A549 (cell line): ENCODE measurements around the gene CPB2. TPM values are rescaled to one million over a fixed set of nuclear protein-coding genes. Genes with fewer than 3 reads are reported as not detected.

Experiments used
- ATAC-seq, 2 experiments: fragments of 200-7000 bp in 1 of 2; fragments of >200 bp in 1 of 2; cut with Nextera tagmentation in 1 of 2; cut with Tn5 transposase in 1 of 2; 3 replicates each; pipeline versions ENCODE4 v1.8.0 to v1.9.1; 2018 to 2020; ENCODE audit warnings: mild to moderate bottlenecking in 1 of 2, moderate library complexity in 1 of 2
- CTCF ChIA-PET: fragments of 300-600 bp; sonication (Branson Sonifier 250); formaldehyde crosslinking; extraction: SDS; loops from one replicate; lab custom pipeline; 2021; ENCODE audit warnings: antibody characterized with exemption, inconsistent platforms; lab: Yijun Ruan, JAX
- POLR2A ChIA-PET: fragments of 350-600 bp; formaldehyde crosslinking; extraction: SDS; loops from one replicate; lab custom pipeline; 2021; ENCODE audit warnings: antibody characterized with exemption, inconsistent platforms; lab: Yijun Ruan, JAX
- DNase-seq, 2 experiments: peaks; one replicate each; pipeline versions ENCODE4 v3.0.0 to v3.0.0-alpha.2; 2011 to 2016; ENCODE audit warnings: low read depth in 1 of 2, low spot score in 1 of 2
- FAIRE-seq: peaks from 2 replicates; lab custom pipeline; 2011; peaks lifted over from hg19 to GRCh38; lab: Jason Lieb, UNC
- H3K27ac ChIP-seq, 2 experiments: fragments of >200 bp; sonication (Bioruptor Twin); formaldehyde crosslinking; 3 replicates each; pipeline ENCODE4 v1.5.1; 2016 to 2017
- H3K4me1 ChIP-seq: fragments of >200 bp; sonication (Bioruptor Twin); formaldehyde crosslinking; 3 replicates; pipeline ENCODE4 v1.6.1; 2016
- H3K4me2 ChIP-seq: fragments of >200 bp; sonication (Bioruptor Twin); formaldehyde crosslinking; 3 replicates; pipeline ENCODE4 v1.6.1; 2016
- H3K4me3 ChIP-seq: fragments of >200 bp; sonication (Bioruptor Twin); formaldehyde crosslinking; 3 replicates; pipeline ENCODE4 v1.5.1; 2016
- H3K9me3 ChIP-seq: fragments of >200 bp; sonication (Bioruptor Twin); formaldehyde crosslinking; 3 replicates; pipeline ENCODE4 v1.6.1; 2016
- CEBPB ChIP-seq, 2 experiments: fragments of >200 bp in 1 of 2; sonication (Bioruptor Twin) in 1 of 2; formaldehyde crosslinking in 1 of 2; IDR thresholded peaks; 2 replicates each; pipeline ENCODE4 v1.6.1; 2012 to 2016
- EHF ChIP-seq: fragments of 250-450 bp; sonication (Bioruptor Pico); IDR thresholded peaks from 2 replicates; pipeline ENCODE4 v1.5.0; 2020; ENCODE audit warnings: mild to moderate bottlenecking
- EHMT2 ChIP-seq: fragments of 200-600 bp; sonication (generic); IDR thresholded peaks from 2 replicates; pipeline ENCODE4 v1.6.1; 2016; ENCODE audit warnings: antibody characterized with exemption, low read depth, mild to moderate bottlenecking, moderate library complexity
- FOSB ChIP-seq: fragments of 250-450 bp; sonication (Bioruptor Pico); IDR thresholded peaks from 2 replicates; pipeline ENCODE4 v1.5.0; 2020; ENCODE audit warnings: mild to moderate bottlenecking, moderate library complexity
- GATA3 ChIP-seq: IDR thresholded peaks from 2 replicates; pipeline ENCODE4 v1.6.1; 2012; ENCODE audit warnings: borderline replicate concordance
- JUNB ChIP-seq: fragments of >200 bp; sonication (Bioruptor Twin); formaldehyde crosslinking; IDR thresholded peaks from 2 replicates; pipeline ENCODE4 v1.6.1; 2016
- KDM5A ChIP-seq: fragments of 200-600 bp; sonication (generic); IDR thresholded peaks from 2 replicates; pipeline ENCODE4 v1.6.1; 2016; ENCODE audit warnings: antibody characterized with exemption, mild to moderate bottlenecking
- MAZ ChIP-seq: fragments of 150-350 bp; IDR thresholded peaks from 2 replicates; pipeline ENCODE4 v1.6.1; 2014; ENCODE audit warnings: antibody characterized with exemption, low read depth, low read length, borderline replicate concordance
- NFE2L2 ChIP-seq: fragments of 150-350 bp; conservative IDR thresholded peaks from 2 replicates; pipeline ENCODE4 v1.6.1; 2014; ENCODE audit warnings: low read length
- SREBF2 ChIP-seq: fragments of 450-650 bp; IDR thresholded peaks from 2 replicates; pipeline ENCODE4 v1.6.1; 2014; ENCODE audit warnings: mild to moderate bottlenecking, moderate library complexity
- TFCP2L1 ChIP-seq: fragments of 250-450 bp; sonication (Bioruptor Pico); IDR thresholded peaks from 2 replicates; pipeline ENCODE4 v1.5.0; 2021; ENCODE audit warnings: mild to moderate bottlenecking
- ZC3H11A ChIP-seq: fragments of 450-650 bp; IDR thresholded peaks from 2 replicates; pipeline ENCODE4 v1.6.1; 2014; ENCODE audit warnings: antibody characterized with exemption, mild to moderate bottlenecking
- ZSCAN20 ChIP-seq: fragments of 250-450 bp; sonication (Bioruptor Pico); IDR thresholded peaks from 2 replicates; pipeline ENCODE4 v1.8.0; 2022; ENCODE audit warnings: mild to moderate bottlenecking, moderate library complexity
- WGBS: methylation state at CpG from one replicate; pipeline ENCODE4 v1.1.6; 2017; ENCODE audit errors: missing lambda C conversion rate; 5-methylcytosine and 5-hydroxymethylcytosine counted together
- polyA plus RNA-seq, 4 experiments: library from polyadenylated mRNA; depleted of rRNA in 3 of 4; stranded (reverse); fragments of >200 nt; fragmentation: RNase III in 1 of 4; extraction: RNeasy Plus Mini Kit Qiagen cat#74134 plus additional on column Dnase treatment in 1 of 4; gene quantifications; 2 replicates in 3 of 4; 3 replicates in 1 of 4; pipeline ENCODE4 v1.2.3, GENCODE V29; 2011 to 2017
- TF ChIP-seq, protein P1 (sequence below): fragments of 200-600 bp; sonication (generic); IDR thresholded peaks from 2 replicates; pipeline ENCODE4 v1.6.1; 2016; ENCODE audit warnings: antibody characterized with exemption, mild to moderate bottlenecking, moderate library complexity
- TF ChIP-seq, protein P2 (sequence below): fragments of >200 bp; sonication (Bioruptor Twin); formaldehyde crosslinking; IDR thresholded peaks from 2 replicates; pipeline ENCODE4 v1.6.1; 2016
- TF ChIP-seq, protein P3 (sequence below): fragments of 450-650 bp; IDR thresholded peaks from 2 replicates; pipeline ENCODE4 v1.6.1; 2014; ENCODE audit warnings: antibody characterized with exemption
- TF ChIP-seq, protein P4 (sequence below): fragments of 250-450 bp; sonication (Bioruptor Pico); IDR thresholded peaks from 2 replicates; pipeline ENCODE4 v1.5.0; 2020; ENCODE audit warnings: low read depth, mild to moderate bottlenecking, moderate library complexity

Gene CPB2
- polyA plus RNA-seq, 2 of the 4 experiments (the other 2 are of a cell fraction), result 0.05 to 0.48 TPM

DNA sequence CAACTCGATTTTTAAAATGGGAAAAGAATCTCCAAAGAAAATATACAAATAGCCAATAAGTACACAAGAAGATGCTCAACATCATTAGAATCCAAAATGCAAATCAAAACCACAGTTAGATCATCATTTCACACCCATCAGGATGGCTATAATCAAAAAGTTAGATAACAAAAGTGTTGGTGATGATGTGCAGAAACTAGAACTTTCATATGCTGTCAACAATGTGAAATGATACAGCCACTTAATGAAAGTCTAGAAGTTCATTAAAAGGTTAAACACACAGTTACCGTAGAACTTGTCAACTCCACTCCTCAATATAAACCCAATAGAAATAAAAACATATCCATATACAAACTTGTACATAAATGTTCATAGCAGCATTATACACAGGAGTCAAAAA, 64.1 kb downstream of the CPB2 start:
- POLR2A ChIA-PET, result no interaction called here
- H3K9me3 ChIP-seq, result no peaks in the 10 kb centered on the region
- H3K4me3 ChIP-seq, result no peak overlapping the region
- no peak for FAIRE-seq
- WGBS, result 57% methylated on average over 2 of the region's 2 CpGs
- CTCF ChIA-PET, result no interaction called here
- no peak for DNase-seq
- no peaks in the 10 kb centered on the region for H3K4me1 ChIP-seq
- H3K27ac ChIP-seq, result no peak overlapping the region
- TF ChIP-seq, protein P1, sequence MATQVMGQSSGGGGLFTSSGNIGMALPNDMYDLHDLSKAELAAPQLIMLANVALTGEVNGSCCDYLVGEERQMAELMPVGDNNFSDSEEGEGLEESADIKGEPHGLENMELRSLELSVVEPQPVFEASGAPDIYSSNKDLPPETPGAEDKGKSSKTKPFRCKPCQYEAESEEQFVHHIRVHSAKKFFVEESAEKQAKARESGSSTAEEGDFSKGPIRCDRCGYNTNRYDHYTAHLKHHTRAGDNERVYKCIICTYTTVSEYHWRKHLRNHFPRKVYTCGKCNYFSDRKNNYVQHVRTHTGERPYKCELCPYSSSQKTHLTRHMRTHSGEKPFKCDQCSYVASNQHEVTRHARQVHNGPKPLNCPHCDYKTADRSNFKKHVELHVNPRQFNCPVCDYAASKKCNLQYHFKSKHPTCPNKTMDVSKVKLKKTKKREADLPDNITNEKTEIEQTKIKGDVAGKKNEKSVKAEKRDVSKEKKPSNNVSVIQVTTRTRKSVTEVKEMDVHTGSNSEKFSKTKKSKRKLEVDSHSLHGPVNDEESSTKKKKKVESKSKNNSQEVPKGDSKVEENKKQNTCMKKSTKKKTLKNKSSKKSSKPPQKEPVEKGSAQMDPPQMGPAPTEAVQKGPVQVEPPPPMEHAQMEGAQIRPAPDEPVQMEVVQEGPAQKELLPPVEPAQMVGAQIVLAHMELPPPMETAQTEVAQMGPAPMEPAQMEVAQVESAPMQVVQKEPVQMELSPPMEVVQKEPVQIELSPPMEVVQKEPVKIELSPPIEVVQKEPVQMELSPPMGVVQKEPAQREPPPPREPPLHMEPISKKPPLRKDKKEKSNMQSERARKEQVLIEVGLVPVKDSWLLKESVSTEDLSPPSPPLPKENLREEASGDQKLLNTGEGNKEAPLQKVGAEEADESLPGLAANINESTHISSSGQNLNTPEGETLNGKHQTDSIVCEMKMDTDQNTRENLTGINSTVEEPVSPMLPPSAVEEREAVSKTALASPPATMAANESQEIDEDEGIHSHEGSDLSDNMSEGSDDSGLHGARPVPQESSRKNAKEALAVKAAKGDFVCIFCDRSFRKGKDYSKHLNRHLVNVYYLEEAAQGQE, result no peak
- TF ChIP-seq NFE2L2 (no peak), ZC3H11A (no peak), CEBPB (IDR thresholded peaks at IDR 0.05) (no peak), JUNB (no peak), MAZ (no peak), EHMT2 (no peak), SREBF2 (no peak)
- ATAC-seq, result no peak
- H3K4me2 ChIP-seq, result no peak overlapping the region

DNA sequence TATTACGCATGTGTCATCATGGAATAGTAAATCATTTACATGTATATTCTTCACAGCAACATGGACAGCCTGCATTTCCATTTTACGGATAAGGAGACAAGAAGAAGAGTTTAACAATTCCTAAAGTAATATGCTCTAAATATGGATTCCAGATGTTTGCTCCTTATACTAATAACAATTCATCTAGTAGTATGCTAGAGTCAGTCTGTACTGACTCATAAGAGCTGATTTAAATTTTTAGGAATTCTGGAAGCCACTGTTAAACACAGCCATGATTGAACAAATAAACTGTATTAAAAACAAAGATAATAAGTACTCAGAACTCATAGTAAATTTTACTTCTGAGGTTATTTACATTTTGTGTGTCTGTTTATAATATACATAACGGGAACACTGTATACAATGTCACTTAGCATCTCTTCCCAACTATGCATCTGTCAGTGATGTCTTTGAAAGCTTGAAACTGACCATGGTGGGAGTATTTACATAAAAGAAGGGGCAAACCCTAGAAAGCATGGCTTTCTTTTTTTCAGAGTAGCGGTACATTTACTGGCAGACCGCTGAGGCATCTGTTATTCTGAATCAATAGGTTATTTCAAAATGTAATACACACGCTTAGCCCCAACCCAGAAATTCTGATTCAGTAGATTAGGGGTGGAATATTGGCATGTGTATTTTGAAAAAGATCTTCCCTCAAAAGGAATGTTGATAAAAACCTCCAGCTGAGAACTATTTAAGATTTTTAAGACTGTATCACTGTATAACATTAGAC, 65.2 kb downstream of the CPB2 start:
- no peak for FAIRE-seq
- TF ChIP-seq KDM5A (no peak), EHF (CRISPR knock-in tag) (no peak), TFCP2L1 (CRISPR knock-in tag) (no peak), FOSB (CRISPR knock-in tag) (no peak), GATA3 (no peak), ZSCAN20 (CRISPR knock-in tag) (no peak)
- TF ChIP-seq, protein P2, sequence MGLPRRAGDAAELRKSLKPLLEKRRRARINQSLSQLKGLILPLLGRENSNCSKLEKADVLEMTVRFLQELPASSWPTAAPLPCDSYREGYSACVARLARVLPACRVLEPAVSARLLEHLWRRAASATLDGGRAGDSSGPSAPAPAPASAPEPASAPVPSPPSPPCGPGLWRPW, result no peak
- TF ChIP-seq, protein P3, sequence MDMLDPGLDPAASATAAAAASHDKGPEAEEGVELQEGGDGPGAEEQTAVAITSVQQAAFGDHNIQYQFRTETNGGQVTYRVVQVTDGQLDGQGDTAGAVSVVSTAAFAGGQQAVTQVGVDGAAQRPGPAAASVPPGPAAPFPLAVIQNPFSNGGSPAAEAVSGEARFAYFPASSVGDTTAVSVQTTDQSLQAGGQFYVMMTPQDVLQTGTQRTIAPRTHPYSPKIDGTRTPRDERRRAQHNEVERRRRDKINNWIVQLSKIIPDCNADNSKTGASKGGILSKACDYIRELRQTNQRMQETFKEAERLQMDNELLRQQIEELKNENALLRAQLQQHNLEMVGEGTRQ, result no peak
- TF ChIP-seq, protein P1, result no peak
- TF ChIP-seq, protein P4, sequence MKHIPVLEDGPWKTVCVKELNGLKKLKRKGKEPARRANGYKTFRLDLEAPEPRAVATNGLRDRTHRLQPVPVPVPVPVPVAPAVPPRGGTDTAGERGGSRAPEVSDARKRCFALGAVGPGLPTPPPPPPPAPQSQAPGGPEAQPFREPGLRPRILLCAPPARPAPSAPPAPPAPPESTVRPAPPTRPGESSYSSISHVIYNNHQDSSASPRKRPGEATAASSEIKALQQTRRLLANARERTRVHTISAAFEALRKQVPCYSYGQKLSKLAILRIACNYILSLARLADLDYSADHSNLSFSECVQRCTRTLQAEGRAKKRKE, result no peak
- H3K4me3 ChIP-seq, result no peak overlapping the region
- no peak for ATAC-seq
- CTCF ChIA-PET, result no interaction called here
- POLR2A ChIA-PET, result no interaction called here
- no peak overlapping the region for H3K27ac ChIP-seq
- DNase-seq, result no peak
- WGBS, result 90% methylated on average over 6 of the region's 6 CpGs
- no peaks in the 10 kb centered on the region for H3K9me3 ChIP-seq
- H3K4me2 ChIP-seq, result no peak overlapping the region
- no peaks in the 10 kb centered on the region for H3K4me1 ChIP-seq
